H1 (cell line): Measurements from ENCODE around the gene NEDD4L. TPM values are rescaled to one million over a fixed set of nuclear protein-coding genes. Genes with fewer than 3 reads are reported as not detected.

Experiments
- BCL11A ChIP-seq, 2 experiments: IDR thresholded peaks; one replicate each; pipeline ENCODE4 v1.6.1; 2011; ENCODE audit warnings: low read depth in 2 of 2, low read length in 2 of 2, mild to moderate bottlenecking in 2 of 2
- EGR1 ChIP-seq: IDR thresholded peaks from 2 replicates; pipeline ENCODE4 v1.6.1; 2011; ENCODE audit warnings: low read depth, low read length, borderline replicate concordance
- EZH2 ChIP-seq: fragments of 200-600 bp; sonication (generic); IDR thresholded peaks from 2 replicates; pipeline ENCODE4 v1.7.1; 2012; ENCODE audit warnings: low read depth, mild to moderate bottlenecking, moderate library complexity, low read length, inconsistent platforms; ENCODE audit not compliant: severe bottlenecking
- JUN ChIP-seq: IDR thresholded peaks from 2 replicates; pipeline ENCODE4 v1.6.1; 2011; ENCODE audit warnings: low read depth, mild to moderate bottlenecking, improper control_type of control experiment, low read length
- PHF8 ChIP-seq: fragments of 200-600 bp; sonication (generic); conservative IDR thresholded peaks from 2 replicates; pipeline ENCODE4 v1.7.1; 2012; ENCODE audit warnings: low read depth, mild to moderate bottlenecking, inconsistent platforms, low read length, moderate library complexity
- RBBP5 ChIP-seq: IDR thresholded peaks from 2 replicates; pipeline ENCODE4 v1.7.1; 2012; ENCODE audit warnings: low read depth, mild to moderate bottlenecking, inconsistent platforms, low read length, moderate library complexity, borderline replicate concordance
- SIRT6 ChIP-seq: IDR thresholded peaks from one replicate; pipeline ENCODE4 v1.7.1; 2012; ENCODE audit warnings: low read length, inconsistent platforms
- TAF7 ChIP-seq: optimal IDR thresholded peaks from 2 replicates; pipeline ENCODE3; 2011; ENCODE audit warnings: low read depth, mild to moderate bottlenecking, inconsistent platforms, low read length, moderate library complexity, borderline replicate concordance
- polyA plus RNA-seq, 7 experiments: library from polyadenylated mRNA; depleted of rRNA in 3 of 7; stranded (reverse) in 5 of 7; unstranded in 2 of 7; fragments of >200 nt in 5 of 7; fragments of 200-250 nt in 2 of 7; gene quantifications; 1 replicate in 5 of 7; 2 replicates in 1 of 7; 4 replicates in 1 of 7; pipeline versions ENCODE4 v1.2.1 to v1.2.3, GENCODE V29; 2011 to 2013; ENCODE audit warnings: missing spikeins in 2 of 7, mixed read lengths in 2 of 7
- total RNA-seq: library from RNA; stranded (reverse); fragmentation: NEBNext Ultra II Directional; extraction: Animal tissue kit (Norgen Biotek cat#: 25700); gene quantifications from 2 replicates; pipeline ENCODE4 v1.2.1, GENCODE V29; 2021

Gene NEDD4L
- total and polyA plus RNA-seq, 2 of the 8 experiments (the other 6 are each of a cell fraction or from before 2014, with no cell fraction given) = 37.3 to 69.8 TPM

DNA sequence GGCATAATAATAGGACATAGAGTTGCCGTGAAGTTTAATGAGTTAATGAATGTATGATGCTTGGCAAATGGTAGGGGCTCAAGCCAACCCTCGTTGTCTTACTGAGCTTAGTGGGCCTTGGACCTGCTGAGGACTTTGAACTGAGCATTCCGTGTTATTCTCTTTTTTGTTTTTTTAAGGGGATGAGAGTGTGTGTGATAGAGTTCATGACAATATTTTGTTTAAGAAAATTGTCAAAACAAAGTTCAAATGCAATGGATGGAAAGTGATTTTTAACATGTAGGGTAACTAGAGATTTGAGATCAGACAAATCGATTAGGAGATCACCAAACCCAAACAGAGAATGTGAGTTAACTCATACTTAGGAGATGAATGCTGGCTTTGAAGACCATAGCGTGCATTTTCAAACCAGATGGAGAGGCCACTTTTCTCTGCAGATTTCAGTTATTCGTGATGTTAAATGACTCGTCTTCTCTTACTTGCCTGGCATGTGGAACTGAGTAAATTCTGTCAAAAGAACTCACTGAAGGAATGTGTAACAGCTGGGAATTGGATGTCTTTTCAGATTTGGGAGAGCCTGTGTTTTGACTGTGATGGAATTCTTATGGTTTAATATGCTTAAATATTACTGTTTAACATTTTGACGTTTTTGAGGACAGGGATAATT is 88.7 kb downstream of the NEDD4L start (continued):
- no peak for TF ChIP-seq RBBP5
- no peak for TF ChIP-seq TAF7
- TF ChIP-seq SIRT6 = no peak
- no peak for TF ChIP-seq PHF8
- no peak for TF ChIP-seq EZH2
- TF ChIP-seq JUN = no peak
- no peak for TF ChIP-seq BCL11A (IDR thresholded peaks at IDR 0.05; ENCODE audit: low read depth in 2 of 2, low read length in 2 of 2)
- no peak for TF ChIP-seq EGR1
